Right atrium auricular region (tissue), 2 donors: ENCODE data around the gene RAB8B. TPM values are rescaled to one million over a fixed set of nuclear protein-coding genes. Genes with fewer than 3 reads are reported as not detected.

Experiments
- DNase-seq: peaks from one replicate; pipeline ENCODE4 v3.0.0-alpha.2; 2019; ENCODE audit warnings: low spot score
- H3K27ac ChIP-seq, 2 donors: fragments of 200-600 bp; sonication (generic); 1 replicate in 1 of 2; 2 replicates in 1 of 2; pipeline ENCODE4 v1.5.1; 2016 to 2019
- H3K27me3 ChIP-seq, 2 donors: fragments of 200-600 bp; sonication (generic); one replicate each; pipeline versions ENCODE4 v1.5.1 to v1.6.0; 2017 to 2019
- H3K36me3 ChIP-seq: fragments of 200-600 bp; sonication (generic); one replicate; pipeline ENCODE4 v1.5.1; 2016
- H3K4me1 ChIP-seq, 2 donors: fragments of 200-600 bp; sonication (generic); one replicate each; pipeline versions ENCODE4 v1.5.1 to v1.6.0; 2017 to 2019
- H3K4me3 ChIP-seq, 2 donors: fragments of 200-600 bp; sonication (generic); 1 replicate in 1 of 2; 2 replicates in 1 of 2; pipeline ENCODE4 v1.5.1; 2017 to 2019; ENCODE audit warnings: mild to moderate bottlenecking in 1 of 2, moderate library complexity in 1 of 2
- H3K9me3 ChIP-seq, 2 donors: fragments of 200-600 bp; sonication (generic); one replicate each; pipeline ENCODE4 v1.5.1; 2019
- total RNA-seq, 2 donors: library from RNA; depleted of rRNA; stranded (reverse); fragments of >200 nt; gene quantifications; one replicate each; pipeline ENCODE4 v1.1.0, GENCODE V29; 2016
- TF ChIP-seq, protein P1 (sequence below), 2 donors: fragments of 200-600 bp; sonication (generic); IDR thresholded peaks; one replicate each; pipeline ENCODE4 v1.5.1; 2019; ENCODE audit warnings: antibody characterized with exemption in 2 of 2

Gene RAB8B
- total RNA-seq, 2 donors from 2014 or later: 10.2 to 19.3 TPM

DNA sequence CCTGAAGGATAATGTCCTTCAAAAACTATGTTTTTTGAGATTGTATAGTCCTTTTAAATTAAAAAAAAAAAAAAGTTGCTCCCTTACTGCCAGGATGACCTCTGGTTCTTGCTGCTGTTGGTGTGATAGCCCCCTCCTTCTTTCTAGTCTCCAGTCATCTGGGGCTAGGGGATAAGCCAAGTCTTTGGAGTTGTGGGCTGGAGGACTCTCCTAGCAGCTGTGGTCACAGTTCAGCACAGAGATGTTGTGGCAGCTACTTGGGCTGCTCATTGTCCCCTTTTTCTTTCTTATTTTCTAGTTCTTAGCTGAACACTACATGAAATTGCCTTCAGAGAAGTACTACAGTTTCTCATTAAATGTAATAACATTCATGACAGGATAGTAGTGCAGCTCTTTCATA, 48.8 kb downstream of the RAB8B start:
- TF ChIP-seq, protein P1, sequence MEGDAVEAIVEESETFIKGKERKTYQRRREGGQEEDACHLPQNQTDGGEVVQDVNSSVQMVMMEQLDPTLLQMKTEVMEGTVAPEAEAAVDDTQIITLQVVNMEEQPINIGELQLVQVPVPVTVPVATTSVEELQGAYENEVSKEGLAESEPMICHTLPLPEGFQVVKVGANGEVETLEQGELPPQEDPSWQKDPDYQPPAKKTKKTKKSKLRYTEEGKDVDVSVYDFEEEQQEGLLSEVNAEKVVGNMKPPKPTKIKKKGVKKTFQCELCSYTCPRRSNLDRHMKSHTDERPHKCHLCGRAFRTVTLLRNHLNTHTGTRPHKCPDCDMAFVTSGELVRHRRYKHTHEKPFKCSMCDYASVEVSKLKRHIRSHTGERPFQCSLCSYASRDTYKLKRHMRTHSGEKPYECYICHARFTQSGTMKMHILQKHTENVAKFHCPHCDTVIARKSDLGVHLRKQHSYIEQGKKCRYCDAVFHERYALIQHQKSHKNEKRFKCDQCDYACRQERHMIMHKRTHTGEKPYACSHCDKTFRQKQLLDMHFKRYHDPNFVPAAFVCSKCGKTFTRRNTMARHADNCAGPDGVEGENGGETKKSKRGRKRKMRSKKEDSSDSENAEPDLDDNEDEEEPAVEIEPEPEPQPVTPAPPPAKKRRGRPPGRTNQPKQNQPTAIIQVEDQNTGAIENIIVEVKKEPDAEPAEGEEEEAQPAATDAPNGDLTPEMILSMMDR (IDR thresholded peaks at IDR 0.05): no peak
- DNase-seq: no peak
- Histone ChIP-seq H3K4me3 (no peak overlapping the region), H3K27ac (no peak overlapping the region), H3K9me3 (no peaks in the 10 kb centered on the region), H3K4me1 (peaks cover 0 to 30% of the 10 kb centered on the region in 2 donors), H3K27me3 (no peaks in the 10 kb centered on the region), H3K36me3 (no peaks in the 10 kb centered on the region)

DNA sequence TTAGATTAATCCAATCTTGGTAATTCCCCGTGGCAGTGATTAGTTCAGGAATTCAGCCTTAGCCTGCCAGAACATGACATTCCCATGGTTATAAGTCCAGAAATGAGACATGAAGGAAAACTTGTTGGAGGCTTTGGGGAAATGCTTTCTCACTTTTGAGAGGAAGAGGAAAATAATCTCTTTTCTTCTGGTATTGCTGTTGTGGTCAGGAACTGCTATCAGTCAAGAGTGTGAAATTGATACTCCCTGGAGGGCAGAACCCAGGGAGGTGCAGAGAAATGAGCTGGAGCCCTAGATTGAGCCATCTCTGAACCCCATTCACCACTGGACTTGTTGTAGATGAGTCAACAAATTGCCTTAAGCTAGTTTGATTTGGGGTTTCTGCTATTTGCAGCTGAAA, 49.4 kb downstream of the RAB8B start:
- Histone ChIP-seq H3K4me3 (no peak overlapping the region), H3K4me1 (peaks cover 0 to 28% of the 10 kb centered on the region in 2 donors), H3K9me3 (no peaks in the 10 kb centered on the region), H3K36me3 (no peaks in the 10 kb centered on the region), H3K27ac (peak overlapping the region in 1 of 2 donors; percentile 23), H3K27me3 (no peaks in the 10 kb centered on the region)
- TF ChIP-seq, protein P1 (IDR thresholded peaks at IDR 0.05): no peak
- DNase-seq: no peak

DNA sequence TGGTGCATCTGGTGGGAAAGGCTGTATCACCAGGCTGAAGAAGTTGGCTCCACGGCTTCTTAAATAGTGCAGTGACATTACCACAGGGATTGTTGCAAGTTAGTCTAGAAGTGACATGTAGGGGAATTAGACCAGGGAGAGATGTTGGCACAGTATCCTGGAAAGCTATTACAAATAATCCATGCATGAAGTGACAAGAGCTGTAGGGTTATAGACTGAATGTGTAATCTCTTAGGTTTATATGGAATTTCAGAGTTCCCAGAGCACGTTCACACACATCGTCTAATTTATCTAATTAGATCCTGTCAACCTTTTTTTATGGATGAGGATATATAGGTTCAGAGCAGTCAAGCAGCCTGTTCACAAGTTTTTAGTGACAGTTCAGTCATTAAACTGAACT, 50.7 kb downstream of the RAB8B start:
- TF ChIP-seq, protein P1 (IDR thresholded peaks at IDR 0.05): no peak
- Histone ChIP-seq H3K9me3 (no peaks in the 10 kb centered on the region), H3K4me1 (peaks cover 0 to 28% of the 10 kb centered on the region in 2 donors), H3K27me3 (no peaks in the 10 kb centered on the region), H3K36me3 (no peaks in the 10 kb centered on the region), H3K27ac (no peak overlapping the region), H3K4me3 (no peak overlapping the region)
- DNase-seq: no peak

DNA sequence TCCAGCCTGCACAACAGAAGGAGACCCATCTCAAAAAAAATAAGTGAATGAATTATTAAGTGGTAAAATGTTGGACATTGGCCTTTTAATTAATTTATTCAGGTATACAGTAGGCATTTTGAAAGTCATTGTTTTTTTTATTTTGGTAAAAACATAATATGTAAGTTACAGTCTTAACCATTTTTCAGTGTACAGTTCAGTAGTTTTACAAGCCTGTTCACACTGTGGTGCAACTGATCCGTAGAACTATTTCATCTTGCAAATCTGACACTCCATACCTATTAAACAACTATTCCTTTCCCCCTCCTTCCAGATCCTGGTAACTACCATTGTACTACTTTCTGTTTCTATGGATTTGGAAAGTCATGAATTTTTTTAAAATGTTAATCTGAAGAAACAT, 51.9 kb downstream of the RAB8B start:
- Histone ChIP-seq H3K27me3 (no peaks in the 10 kb centered on the region), H3K36me3 (no peaks in the 10 kb centered on the region), H3K4me1 (peaks cover 0 to 40% of the 10 kb centered on the region in 2 donors), H3K9me3 (no peaks in the 10 kb centered on the region), H3K27ac (no peak overlapping the region), H3K4me3 (no peak overlapping the region)
- TF ChIP-seq, protein P1 (IDR thresholded peaks at IDR 0.05): no peak
- DNase-seq: no peak

DNA sequence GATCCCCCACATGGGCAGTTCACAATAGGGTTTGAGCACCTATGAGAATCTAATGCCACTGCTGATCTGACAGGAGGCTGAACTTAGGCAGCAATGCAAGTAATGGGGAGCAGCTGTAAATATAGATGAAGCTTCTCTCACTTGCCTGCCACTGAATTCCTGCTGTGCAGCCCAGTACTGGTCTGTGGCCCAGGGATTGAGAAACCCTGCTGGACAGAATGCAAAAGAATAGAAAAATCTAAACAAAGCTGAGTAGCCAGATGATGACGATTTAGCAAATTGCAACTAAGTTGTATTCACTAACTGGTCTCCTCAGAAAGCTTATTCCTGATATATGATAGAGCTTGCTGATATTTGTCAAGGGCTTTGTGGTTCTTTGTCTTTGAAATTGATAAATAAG, 53.7 kb downstream of the RAB8B start:
- no peak overlapping the region for H3K4me3 ChIP-seq
- peaks cover 0 to 51% of the 10 kb centered on the region in 2 donors for H3K4me1 ChIP-seq
- no peaks in the 10 kb centered on the region for H3K36me3 ChIP-seq
- TF ChIP-seq, protein P1 (IDR thresholded peaks at IDR 0.05): no peak
- H3K9me3 ChIP-seq: no peaks in the 10 kb centered on the region
- H3K27me3 ChIP-seq: no peaks in the 10 kb centered on the region
- peak overlapping the region; percentile 54 to 59 for H3K27ac ChIP-seq
- no peak for DNase-seq

DNA sequence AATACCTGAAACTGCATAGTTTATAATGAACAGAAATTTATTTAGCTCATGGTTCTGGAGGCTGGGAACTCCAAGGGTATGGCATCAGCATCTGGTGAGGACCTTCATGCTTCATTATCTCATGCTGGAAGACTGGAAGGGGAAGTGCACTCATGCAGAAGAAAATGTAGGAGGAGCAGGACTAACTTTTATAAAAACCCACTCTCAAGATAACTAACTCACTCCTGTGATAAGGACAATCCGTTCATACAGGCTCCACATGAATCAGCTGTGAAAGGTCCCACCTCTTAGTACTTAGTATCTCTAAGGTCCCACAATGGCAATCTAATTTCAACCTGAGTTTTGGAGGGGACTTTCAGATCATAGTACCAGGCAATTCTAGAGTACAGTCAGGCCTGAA, 54.4 kb downstream of the RAB8B start:
- Histone ChIP-seq H3K4me3 (no peak overlapping the region), H3K4me1 (peaks cover 0 to 44% of the 10 kb centered on the region in 2 donors), H3K27me3 (no peaks in the 10 kb centered on the region), H3K9me3 (no peaks in the 10 kb centered on the region), H3K27ac (peak overlapping the region; percentile 54 to 59), H3K36me3 (no peaks in the 10 kb centered on the region)
- no peak for DNase-seq
- TF ChIP-seq, protein P1 (IDR thresholded peaks at IDR 0.05): no peak
